Central memory CD8-positive, alpha-beta T cell (primary cell): ENCODE results near the gene EIF3C.
A peak's percentile ranks its signal among the peaks of the same experiment; 100 is the strongest.
"Not testable (repeated sequence)": the region's sequence is repeated elsewhere in the genome, so short reads cannot be mapped to it uniquely, and the experiment has no call there.

Source experiments
- ATAC-seq: fragments of 150-1000 bp; cut with Tn5 transposase; replicated peaks from 2 replicates; pipeline ENCODE4 v1.10.0; 2022; ENCODE audit warnings: mild to moderate bottlenecking, moderate FRiP score, moderate number of reproducible peaks; ENCODE audit not compliant: poor library complexity, severe bottlenecking; ENCODE audit errors: extremely low read depth
- DNase-seq, 2 donors: peaks; one replicate each; pipeline ENCODE4 v3.0.0; 2021; ENCODE audit warnings: low spot score in 2 of 2
- H3K27ac Mint-ChIP-seq: one replicate; pipeline ENCODE4 v1.8.0; 2022; ENCODE audit warnings: low read depth, mild to moderate bottlenecking, moderate library complexity, mixed read lengths
- H3K27me3 Mint-ChIP-seq: one replicate; pipeline ENCODE4 v1.8.0; 2022; ENCODE audit warnings: mixed read lengths
- H3K36me3 Mint-ChIP-seq: one replicate; pipeline ENCODE4 v1.8.0; 2022; ENCODE audit warnings: mild to moderate bottlenecking, moderate library complexity, mixed read lengths; ENCODE audit not compliant: insufficient read depth
- H3K4me1 Mint-ChIP-seq: one replicate; pipeline ENCODE4 v1.8.0; 2022; ENCODE audit warnings: mixed read lengths
- H3K4me3 Mint-ChIP-seq: one replicate; pipeline ENCODE4 v1.8.0; 2022; ENCODE audit warnings: mild to moderate bottlenecking, moderate library complexity, mixed read lengths
- H3K9me3 Mint-ChIP-seq: one replicate; pipeline ENCODE4 v1.8.0; 2022; ENCODE audit warnings: mixed read lengths

The EIF3C gene

DNA sequence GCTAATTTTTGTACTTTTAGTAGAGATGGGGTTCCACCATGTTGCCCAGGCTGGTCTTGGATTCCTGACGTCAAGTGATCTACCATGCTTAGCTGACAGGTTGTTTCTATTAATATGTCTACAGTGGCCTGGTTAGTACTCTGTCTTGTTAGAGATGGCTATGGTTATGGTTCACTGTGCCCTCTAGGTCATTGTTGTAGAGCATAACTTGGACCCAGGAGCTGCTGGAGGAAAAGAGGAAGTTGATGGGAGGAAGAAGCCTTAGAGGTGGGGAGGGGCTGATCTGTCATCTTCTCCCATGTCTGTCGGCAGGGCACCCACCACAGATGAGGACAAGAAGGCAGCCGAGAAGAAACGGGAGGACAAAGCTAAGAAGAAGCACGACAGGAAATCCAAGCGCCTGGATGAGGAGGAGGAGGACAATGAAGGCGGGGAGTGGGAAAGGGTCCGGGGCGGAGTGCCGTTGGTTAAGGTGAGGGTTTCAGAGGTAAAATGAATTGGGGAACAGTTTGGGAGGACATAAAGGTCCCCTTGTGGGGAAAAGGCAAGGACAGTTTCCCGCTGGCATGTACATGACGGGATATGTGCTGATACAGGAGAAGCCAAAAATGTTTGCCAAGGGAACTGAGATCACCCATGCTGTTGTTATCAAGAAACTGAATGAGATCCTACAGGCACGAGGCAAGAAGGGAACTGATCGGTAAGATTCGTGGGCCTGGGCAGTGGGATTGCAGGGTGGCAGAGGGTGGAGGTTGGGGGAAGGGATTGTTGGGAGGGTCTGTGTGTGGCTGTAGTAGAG is 11.8 kb downstream of the EIF3C start:
- H3K4me3 Mint-ChIP-seq, H3K27ac Mint-ChIP-seq, ATAC-seq, H3K36me3 Mint-ChIP-seq, H3K9me3 Mint-ChIP-seq, H3K27me3 Mint-ChIP-seq, H3K4me1 Mint-ChIP-seq, DNase-seq: not testable (repeated sequence)

DNA sequence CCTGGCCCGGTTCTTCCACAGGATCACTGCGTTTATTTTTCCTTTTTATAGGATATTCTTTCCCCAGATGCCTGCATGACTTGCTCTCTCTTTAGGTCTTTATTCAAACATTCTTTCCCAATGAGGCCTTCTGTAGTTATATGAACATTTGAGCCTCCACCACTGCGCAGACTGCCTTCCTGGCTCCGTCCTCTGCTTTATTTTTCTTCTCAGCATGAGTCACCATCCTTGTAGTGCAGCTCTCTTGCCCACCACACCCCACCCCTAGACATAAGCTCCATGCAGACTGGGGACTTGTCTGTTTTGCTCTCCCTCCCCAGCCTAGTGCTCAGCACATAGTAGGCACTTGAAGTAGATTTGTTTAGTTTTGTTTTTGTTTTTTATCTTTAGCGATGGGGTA is 20.0 kb downstream of the EIF3C start:
- not testable (repeated sequence) for DNase-seq, H3K36me3 Mint-ChIP-seq, H3K27ac Mint-ChIP-seq, H3K4me3 Mint-ChIP-seq, ATAC-seq, H3K4me1 Mint-ChIP-seq, H3K9me3 Mint-ChIP-seq, H3K27me3 Mint-ChIP-seq

DNA sequence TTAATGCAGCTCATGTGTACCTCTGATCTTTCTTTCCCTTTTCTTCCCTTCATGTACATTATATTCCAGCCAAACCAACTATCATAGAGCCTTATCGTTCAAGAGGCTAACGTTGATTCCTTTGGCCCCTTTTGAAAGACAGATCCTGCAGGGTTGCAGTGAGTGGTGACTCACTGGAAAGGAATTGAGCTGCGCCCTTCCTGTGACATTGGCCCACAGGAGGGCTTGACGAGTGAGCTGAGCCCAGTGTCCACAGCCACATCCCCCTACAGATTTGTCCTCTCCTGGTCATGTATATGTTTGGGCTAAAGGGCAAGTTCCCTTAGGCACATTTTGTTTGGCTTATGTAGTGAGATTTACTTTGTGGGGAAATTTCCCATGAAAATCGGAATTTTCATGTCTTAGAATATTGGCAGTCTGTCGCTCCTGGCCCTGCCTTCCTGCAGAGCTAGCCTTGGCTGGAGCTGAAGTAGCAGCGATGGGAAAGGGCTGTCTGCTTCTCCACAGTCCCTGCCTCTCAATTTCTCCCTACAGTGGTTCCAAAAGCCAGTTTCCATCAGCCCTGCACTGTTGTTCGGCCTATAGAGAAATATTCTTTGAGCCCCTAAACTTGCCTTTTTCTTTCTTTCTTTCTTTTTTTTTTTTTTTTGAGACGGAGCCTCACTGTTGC is 21.3 kb downstream of the EIF3C start:
- not testable (repeated sequence) for H3K27ac Mint-ChIP-seq, H3K9me3 Mint-ChIP-seq, H3K4me3 Mint-ChIP-seq, ATAC-seq, H3K36me3 Mint-ChIP-seq, H3K27me3 Mint-ChIP-seq, DNase-seq, H3K4me1 Mint-ChIP-seq

DNA sequence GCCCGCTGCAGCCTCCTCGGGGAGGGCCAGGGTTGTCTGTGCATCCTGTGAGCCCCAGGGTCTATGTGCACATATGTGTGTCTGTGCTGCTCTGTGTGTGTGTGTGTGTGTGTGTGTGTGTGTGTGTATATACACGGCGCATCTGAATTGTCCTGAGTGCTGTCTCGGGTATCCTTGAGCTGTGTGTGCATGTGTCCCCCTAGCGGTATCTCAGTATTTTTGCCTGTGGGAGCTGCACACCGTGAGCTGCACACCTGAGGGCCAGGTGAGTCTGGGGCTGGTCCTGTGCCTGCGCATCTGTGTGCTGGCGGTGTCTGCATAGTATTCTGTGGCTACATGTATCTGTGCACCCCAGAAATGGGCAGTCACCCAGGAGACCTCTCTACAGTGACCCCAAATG is 28.5 kb downstream of the EIF3C start:
- not testable (repeated sequence) for H3K4me1 Mint-ChIP-seq, H3K4me3 Mint-ChIP-seq, H3K36me3 Mint-ChIP-seq, H3K9me3 Mint-ChIP-seq, H3K27me3 Mint-ChIP-seq, H3K27ac Mint-ChIP-seq, DNase-seq
- ATAC-seq = peak; percentile 65

DNA sequence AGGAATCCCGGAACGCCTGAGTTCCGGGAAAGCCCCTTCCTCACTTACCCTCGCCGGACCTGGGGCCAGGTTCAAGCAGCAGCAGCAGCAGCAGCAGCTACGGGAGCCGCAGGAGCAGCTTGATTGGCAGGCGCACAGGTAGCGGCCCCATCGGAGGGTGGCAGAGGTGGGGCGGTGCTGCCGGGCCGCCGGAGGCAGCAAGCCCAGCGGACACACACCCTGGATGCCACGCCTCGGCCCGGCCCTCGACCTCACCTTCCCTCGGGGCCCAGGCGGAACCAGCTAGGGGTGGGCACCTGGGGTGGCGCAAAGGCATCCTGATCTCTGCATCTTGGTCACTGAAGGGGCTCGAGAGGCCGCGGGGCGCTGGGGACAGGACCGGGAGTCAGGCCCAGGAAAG is 29.4 kb downstream of the EIF3C start:
- not testable (repeated sequence) for H3K4me3 Mint-ChIP-seq, H3K36me3 Mint-ChIP-seq, H3K4me1 Mint-ChIP-seq, H3K27ac Mint-ChIP-seq, ATAC-seq, H3K27me3 Mint-ChIP-seq, H3K9me3 Mint-ChIP-seq, DNase-seq

DNA sequence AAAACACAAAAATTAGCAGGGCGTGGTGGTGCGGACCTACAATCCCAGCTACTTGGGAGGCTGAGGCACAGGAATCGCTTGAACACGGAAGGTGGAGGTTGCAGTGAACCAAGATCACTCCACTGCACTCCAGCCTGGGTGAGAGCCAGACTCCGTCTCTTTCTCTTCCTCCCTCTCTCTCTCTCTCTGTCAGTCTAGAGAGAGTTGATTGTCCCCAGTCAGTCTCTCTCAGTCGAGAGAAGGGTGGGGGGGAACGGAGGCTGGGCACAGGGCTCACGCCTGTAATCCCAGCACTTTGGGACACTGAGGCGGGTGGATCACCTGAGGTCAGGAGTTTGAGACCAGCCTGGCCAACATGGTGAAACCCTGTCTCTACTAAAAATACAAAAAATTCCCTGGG is 30.0 kb downstream of the EIF3C start:
- not testable (repeated sequence) for H3K27me3 Mint-ChIP-seq, H3K4me3 Mint-ChIP-seq, ATAC-seq, H3K27ac Mint-ChIP-seq, H3K4me1 Mint-ChIP-seq, H3K9me3 Mint-ChIP-seq, H3K36me3 Mint-ChIP-seq, DNase-seq

DNA sequence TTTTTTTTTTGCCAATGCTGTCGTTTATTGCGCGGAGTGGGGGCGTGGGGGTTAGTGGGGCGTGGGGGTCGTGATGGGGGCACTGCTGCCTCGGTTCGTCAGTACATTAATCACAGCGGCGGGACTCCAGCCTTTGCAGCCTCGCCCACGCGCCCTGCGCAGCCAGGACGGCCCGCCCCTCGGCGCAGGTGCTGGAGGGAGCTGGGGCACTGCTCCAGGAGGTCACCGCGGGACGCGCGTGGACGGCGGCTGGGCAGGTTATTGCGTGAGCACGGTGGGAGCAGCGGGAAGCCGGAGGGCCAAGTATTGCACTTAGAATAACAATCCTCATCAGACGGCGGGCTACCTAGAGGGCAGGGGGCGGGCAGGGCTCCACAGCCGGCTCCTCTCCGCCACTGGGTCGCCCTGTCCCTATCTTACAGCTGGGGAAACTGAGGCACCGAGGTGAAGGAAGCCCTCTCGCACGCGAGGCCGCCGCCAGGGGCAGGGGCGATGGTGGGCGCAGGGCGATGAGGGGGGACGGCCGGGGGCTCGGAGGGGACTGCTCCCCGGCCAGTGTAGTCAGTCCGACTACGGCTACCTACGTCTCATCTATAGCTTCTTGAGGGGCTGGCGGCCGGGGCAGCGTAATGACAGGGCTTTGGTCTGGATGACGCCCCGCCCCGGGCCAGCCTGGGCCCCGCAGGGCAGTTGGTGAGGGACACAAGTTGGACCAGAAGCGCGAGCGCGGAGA is 35.5 kb downstream of the EIF3C start:
- not testable (repeated sequence) for ATAC-seq, H3K4me1 Mint-ChIP-seq, H3K27ac Mint-ChIP-seq, DNase-seq, H3K27me3 Mint-ChIP-seq, H3K9me3 Mint-ChIP-seq, H3K4me3 Mint-ChIP-seq, H3K36me3 Mint-ChIP-seq

DNA sequence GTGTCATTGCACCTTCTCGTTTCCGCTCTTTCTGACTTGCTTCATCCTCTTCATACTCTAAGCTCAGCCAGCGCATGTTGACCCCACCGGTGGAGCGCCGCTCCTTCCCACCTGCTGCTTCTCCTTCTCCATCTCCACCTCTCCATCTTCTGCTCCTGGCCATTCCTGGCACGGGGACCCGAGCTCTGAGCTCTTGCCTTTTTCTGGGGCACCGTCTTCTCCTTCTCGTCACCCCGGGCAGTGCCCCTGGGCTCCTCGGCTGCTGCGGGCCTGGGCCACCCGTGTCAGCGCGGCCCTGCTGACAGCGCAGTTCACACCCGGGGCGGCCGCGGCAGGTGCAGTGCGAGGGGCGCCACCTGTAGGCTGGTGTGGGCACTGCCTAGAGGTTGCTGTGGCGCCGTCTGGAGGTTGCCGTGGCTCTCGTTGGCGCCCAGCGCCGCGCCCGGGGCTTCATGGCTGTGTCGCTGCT is 38.8 kb downstream of the EIF3C start:
- not testable (repeated sequence) for H3K9me3 Mint-ChIP-seq, H3K36me3 Mint-ChIP-seq, H3K4me1 Mint-ChIP-seq, H3K27me3 Mint-ChIP-seq
- Mint-ChIP-seq H3K27ac (peak overlapping the region; percentile 76), H3K4me3 (peak overlapping the region; percentile 44)
- ATAC-seq (peak; percentile 98), DNase-seq (peak; percentile 33 to 39)

DNA sequence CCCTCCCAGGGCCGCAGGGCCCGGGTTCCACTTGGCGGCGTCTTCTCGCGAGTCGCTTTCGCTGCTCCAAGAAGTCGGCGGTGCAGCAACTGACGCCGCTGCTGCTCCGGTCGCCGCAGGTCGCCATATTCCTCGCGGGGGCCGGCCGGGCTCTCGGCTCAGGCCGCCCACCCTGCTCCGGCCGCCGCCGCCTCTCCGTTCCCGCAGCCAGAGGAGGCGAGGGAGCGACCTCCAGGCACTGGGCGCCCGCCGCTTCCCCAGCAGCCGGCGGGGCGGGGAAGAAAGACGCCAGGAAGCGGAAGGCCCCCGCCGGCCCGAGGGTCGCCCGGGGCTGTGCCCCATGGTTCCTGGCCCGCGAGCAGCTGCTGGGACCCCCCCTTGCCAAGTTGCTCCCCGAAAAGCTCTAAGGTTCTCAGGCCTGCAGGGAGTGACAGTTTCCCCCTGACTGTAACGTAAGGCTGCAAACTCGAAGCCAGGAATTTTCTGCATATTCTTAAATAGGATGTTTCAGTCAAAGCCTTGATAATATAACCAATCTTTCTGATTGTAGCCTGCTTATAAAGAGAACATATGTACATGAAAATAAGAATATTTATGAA is 39.3 kb downstream of the EIF3C start:
- H3K4me1 Mint-ChIP-seq, DNase-seq, H3K27me3 Mint-ChIP-seq, H3K9me3 Mint-ChIP-seq, H3K4me3 Mint-ChIP-seq, H3K36me3 Mint-ChIP-seq: not testable (repeated sequence)
- peak; percentile 14 for ATAC-seq
- peak overlapping the region; percentile 76 for H3K27ac Mint-ChIP-seq

DNA sequence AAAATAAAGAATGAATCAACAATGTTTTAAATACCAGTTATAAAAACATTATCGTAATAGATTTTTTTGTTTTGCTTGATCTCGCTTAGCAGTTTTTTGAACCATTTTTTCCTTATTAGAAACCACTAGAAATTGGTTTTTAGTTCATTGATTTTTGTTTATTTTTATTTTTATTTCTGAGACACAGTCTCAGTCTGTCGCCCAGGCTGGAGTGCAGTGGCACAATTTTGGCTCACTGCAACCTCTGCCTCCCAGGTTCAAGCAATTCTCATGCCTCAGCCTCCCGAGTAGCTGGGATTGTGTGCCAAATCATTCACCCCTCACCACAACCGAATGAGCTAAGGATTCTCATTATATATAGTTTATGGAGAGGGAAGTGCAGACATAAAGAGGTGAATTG is 40.2 kb downstream of the EIF3C start, which contains the start of gene NPIPB9:
Gene NPIPB9 (plus strand): TSS at position 301 of the 400 bp plus-strand sequence.
- not testable (repeated sequence) for H3K4me3 Mint-ChIP-seq

DNA sequence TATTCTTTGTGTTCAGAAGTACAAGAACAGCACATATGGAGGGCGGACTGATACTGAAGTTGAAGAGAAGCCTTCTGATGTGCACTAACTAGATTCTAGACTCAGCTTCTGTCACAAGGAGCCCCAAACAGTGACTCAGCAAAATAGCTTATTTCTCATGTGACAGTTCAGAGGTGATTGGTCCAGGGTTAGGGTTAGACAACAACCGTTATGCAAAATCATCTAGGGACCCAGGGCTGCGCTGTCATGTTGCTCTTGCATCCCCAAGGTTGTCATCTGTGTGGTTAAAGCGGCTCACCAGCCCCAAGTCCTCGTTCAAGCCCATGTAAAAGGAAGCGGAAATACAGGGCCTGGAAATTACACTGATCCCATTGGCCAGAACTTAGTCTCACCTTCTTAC is 70.4 kb downstream of the EIF3C start:
- not testable (repeated sequence) for H3K27ac Mint-ChIP-seq, H3K36me3 Mint-ChIP-seq, H3K4me3 Mint-ChIP-seq, H3K4me1 Mint-ChIP-seq, H3K9me3 Mint-ChIP-seq, H3K27me3 Mint-ChIP-seq, DNase-seq, ATAC-seq

More for the DNA sequence above, 40.2 kb downstream of the EIF3C start, which contains the start of gene NPIPB9:
- not testable (repeated sequence) for ATAC-seq, H3K36me3 Mint-ChIP-seq, H3K9me3 Mint-ChIP-seq, H3K27me3 Mint-ChIP-seq, H3K4me1 Mint-ChIP-seq, H3K27ac Mint-ChIP-seq, DNase-seq

DNA sequence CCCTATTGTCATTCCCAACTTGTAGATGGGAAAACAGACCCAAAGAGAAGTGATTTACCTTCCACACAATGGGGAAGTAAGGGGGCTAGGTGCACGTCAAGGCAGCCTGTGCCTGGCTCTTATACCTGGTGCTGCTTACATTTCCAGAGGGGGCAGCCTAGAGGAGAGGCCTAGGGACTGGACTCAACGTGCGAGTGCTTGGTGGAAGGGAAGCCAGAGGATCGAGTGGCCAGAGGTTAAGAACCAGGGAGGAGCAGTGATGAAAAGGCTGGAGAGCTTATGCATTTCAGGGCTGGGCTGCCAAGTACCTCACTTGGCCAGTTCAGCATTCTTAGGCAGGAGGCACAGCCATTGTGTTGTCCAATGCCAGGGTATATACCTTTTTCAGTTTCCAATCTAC is 71.1 kb downstream of the EIF3C start:
- not testable (repeated sequence) for H3K9me3 Mint-ChIP-seq, H3K4me3 Mint-ChIP-seq, ATAC-seq, H3K4me1 Mint-ChIP-seq, H3K36me3 Mint-ChIP-seq, DNase-seq, H3K27me3 Mint-ChIP-seq, H3K27ac Mint-ChIP-seq
